HepG2 (cell line): ENCODE measurements around the gene EHBP1. TPM values are rescaled to one million over a fixed set of nuclear protein-coding genes. Genes with fewer than 3 reads are reported as not detected.
A peak's percentile ranks its signal among the peaks of the same experiment; 100 is the strongest.

Experiments
- AKAP8 ChIP-seq: sonication (generic); formaldehyde crosslinking; IDR thresholded peaks from 2 replicates; pipeline ENCODE4 v1.5.1; 2020; ENCODE audit warnings: mild to moderate bottlenecking, missing genetic modification reagents
- SNRNP70 ChIP-seq: fragments of 200-400 bp; formaldehyde crosslinking; IDR thresholded peaks from 2 replicates; pipeline ENCODE4 v1.6.1; 2017; ENCODE audit warnings: mild to moderate bottlenecking, low read depth, low read length, moderate library complexity
- TBX2 ChIP-seq: sonication (generic); formaldehyde crosslinking; IDR thresholded peaks from 2 replicates; pipeline ENCODE4 v1.5.0; 2020; ENCODE audit warnings: missing genetic modification reagents, mild to moderate bottlenecking, borderline replicate concordance
- TCF12 ChIP-seq, 2 experiments: fragments of 450-650 bp in 1 of 2; sonication (generic) in 1 of 2; formaldehyde crosslinking in 1 of 2; IDR thresholded peaks; 2 replicates each; pipeline versions ENCODE4 v1.6.1 to v1.8.0; 2017 to 2022; ENCODE audit warnings: antibody characterized with exemption in 1 of 2, mild to moderate bottlenecking in 1 of 2, missing genetic modification reagents in 1 of 2, moderate library complexity in 1 of 2
- ZHX2 ChIP-seq, 2 experiments: sonication (generic) in 1 of 2; formaldehyde crosslinking in 1 of 2; IDR thresholded peaks; 2 replicates each; pipeline versions ENCODE4 v1.6.1 to v1.9.0; 2014 to 2022; ENCODE audit warnings: antibody characterized with exemption in 1 of 2, borderline replicate concordance in 1 of 2, inconsistent platforms in 1 of 2, low read depth in 1 of 2, missing genetic modification reagents in 1 of 2
- ZNF10 ChIP-seq: sonication (generic); formaldehyde crosslinking; IDR thresholded peaks from 2 replicates; pipeline ENCODE4 v1.4.0; 2020; ENCODE audit warnings: mild to moderate bottlenecking, low read depth, missing genetic modification reagents, borderline replicate concordance
- ZNF564 ChIP-seq: sonication (generic); formaldehyde crosslinking; IDR thresholded peaks from 2 replicates; pipeline ENCODE4 v1.8.1; 2023; ENCODE audit warnings: mild to moderate bottlenecking, missing genetic modification reagents
- ZNF687 ChIP-seq: sonication (generic); formaldehyde crosslinking; IDR thresholded peaks from 2 replicates; pipeline ENCODE4 v1.5.1; 2020; ENCODE audit warnings: mild to moderate bottlenecking, missing genetic modification reagents, moderate library complexity
- ZNF800 ChIP-seq: sonication (generic); formaldehyde crosslinking; IDR thresholded peaks from 2 replicates; pipeline ENCODE4 v1.4.0; 2020; ENCODE audit warnings: missing genetic modification reagents
- polyA plus RNA-seq, 8 experiments: library from polyadenylated mRNA; depleted of rRNA in 3 of 8; stranded (reverse) in 7 of 8; unstranded in 1 of 8; fragments of >200 nt; fragmentation: Illumina TruSeq in 4 of 8; extraction: Trizol in 4 of 8; gene quantifications; 2 replicates each; pipeline versions ENCODE4 v1.2.1 to v1.2.3, GENCODE V29; 2011 to 2016; ENCODE audit warnings: low read depth in 4 of 8, missing spikeins in 1 of 8, mixed read lengths in 1 of 8; ENCODE audit not compliant: insufficient read depth in 1 of 8
- total RNA-seq, 5 experiments: library from RNA; depleted of rRNA; stranded (reverse); fragments of >200 nt; fragmentation: Illumina TruSeq; extraction: Trizol; gene quantifications; 2 replicates each; pipeline ENCODE4 v1.2.3, GENCODE V29; 2016; ENCODE audit warnings: low read depth in 1 of 5

Gene EHBP1
- total and polyA plus RNA-seq, 2 of the 13 experiments (the other 11 are each of a cell fraction or from before 2014, with no cell fraction given) = 93.5 to 146 TPM

GRCh38 chr2:62705859-62706720, 577 bp downstream of the EHBP1 start (continued):
- TF ChIP-seq ZHX2 (IDR thresholded peaks at IDR 0.05; ENCODE audit: low read depth) = no peak
- no peak for TF ChIP-seq ZHX2 (CRISPR knock-in tag; IDR thresholded peaks at IDR 0.05; ENCODE audit: borderline replicate concordance)
- TF ChIP-seq TCF12 (IDR thresholded peaks at IDR 0.05) = no peak
- TF ChIP-seq TCF12 (CRISPR knock-in tag; IDR thresholded peaks at IDR 0.05) = no peak; the same call in none of the 2 replicates
- no peak for TF ChIP-seq ZNF800 (CRISPR knock-in tag)
- TF ChIP-seq ZNF687 (CRISPR knock-in tag) = peak; percentile 84
- TF ChIP-seq SNRNP70 = no peak
- TF ChIP-seq ZNF10 (CRISPR knock-in tag) = no peak
- peak; percentile 65 for TF ChIP-seq TBX2
- peak; percentile 74 for TF ChIP-seq AKAP8 (CRISPR knock-in tag)
- peak; percentile 74; the same call in 1 of the 2 replicates for TF ChIP-seq ZNF564 (CRISPR knock-in tag)
- TF ChIP-seq, all 625 proteins: peak for 206
